EL (cell line): ENCODE measurements around the gene ARHGEF10L.
"Not testable (repeated sequence)": the region's sequence is repeated elsewhere in the genome, so short reads cannot be mapped to it uniquely, and the experiment has no call there.

Experiments
- DNase-seq: peaks from one replicate; pipeline ENCODE4 v3.0.0-alpha.2; 2016

The ARHGEF10L gene

DNA sequence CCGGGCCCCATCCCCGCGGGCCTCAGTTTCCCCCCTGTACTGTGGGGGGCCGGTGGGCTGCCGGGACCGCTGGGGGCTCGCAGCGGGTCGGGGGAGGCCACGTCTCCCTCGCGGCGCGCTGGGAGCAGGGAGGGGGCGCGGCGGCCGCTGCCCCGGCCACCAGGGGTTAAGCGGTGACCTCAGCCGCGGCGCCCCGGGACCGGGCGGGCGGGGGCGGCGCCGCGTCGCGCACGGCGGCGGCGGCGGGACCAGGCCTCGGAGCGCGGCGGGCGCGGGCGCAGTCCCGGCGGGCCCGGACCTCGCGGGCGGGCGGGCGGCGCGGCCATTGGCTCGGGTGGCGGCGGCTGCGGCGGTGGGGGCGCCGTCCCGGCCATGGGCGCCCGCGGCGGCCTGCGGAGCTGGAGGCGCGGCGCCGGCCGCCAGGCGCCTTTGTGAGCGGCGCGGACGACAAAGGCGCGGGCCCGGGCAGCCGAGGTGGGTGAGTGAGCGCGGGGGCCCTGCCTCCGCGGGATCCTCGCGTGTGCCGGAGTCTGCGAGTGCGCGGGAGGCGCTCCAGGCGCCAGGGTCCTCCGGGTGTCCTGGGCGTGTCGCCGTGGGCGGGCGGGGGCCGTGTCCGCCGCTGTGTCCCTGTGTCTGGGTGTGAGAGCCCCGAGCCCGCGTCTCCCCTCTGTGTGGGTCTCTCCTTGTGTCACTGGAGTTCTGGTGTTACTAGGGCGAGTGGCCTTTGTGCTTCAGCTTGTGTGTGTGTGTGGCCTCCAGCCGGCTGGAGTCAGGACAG, at the start of gene ARHGEF10L:
Gene ARHGEF10L (plus strand): TSS at position 222 of the 778 bp plus-strand sequence. CDS start 40,898 bp downstream, outside the sequence.
- DNase-seq, result peak; percentile 39

- not testable (repeated sequence) for DNase-seq
These were observed 49.6 kb upstream of the ARHGEF10L start for GRCh38 chr1:17489768-17490417.

DNA sequence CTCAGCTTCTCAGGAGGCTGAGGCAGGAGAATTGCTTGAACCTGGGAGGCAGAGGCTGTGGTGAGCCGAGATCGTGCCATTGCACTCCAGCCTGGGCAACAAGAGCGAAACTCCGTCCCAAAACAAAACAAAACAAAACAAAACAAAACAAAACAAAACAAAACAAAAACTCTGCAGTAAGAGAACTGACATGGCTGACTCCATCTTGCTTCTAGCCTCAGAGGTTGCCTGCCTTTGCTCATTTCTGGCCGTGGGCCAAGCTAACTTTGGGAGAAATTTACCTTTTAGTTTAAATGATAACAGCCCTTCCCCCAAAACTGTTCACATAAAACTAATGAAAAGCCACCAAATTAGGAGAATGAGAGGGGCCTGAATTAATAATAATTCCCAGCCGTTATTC, 48.8 kb upstream of the ARHGEF10L start:
- DNase-seq, result not testable (repeated sequence)

DNA sequence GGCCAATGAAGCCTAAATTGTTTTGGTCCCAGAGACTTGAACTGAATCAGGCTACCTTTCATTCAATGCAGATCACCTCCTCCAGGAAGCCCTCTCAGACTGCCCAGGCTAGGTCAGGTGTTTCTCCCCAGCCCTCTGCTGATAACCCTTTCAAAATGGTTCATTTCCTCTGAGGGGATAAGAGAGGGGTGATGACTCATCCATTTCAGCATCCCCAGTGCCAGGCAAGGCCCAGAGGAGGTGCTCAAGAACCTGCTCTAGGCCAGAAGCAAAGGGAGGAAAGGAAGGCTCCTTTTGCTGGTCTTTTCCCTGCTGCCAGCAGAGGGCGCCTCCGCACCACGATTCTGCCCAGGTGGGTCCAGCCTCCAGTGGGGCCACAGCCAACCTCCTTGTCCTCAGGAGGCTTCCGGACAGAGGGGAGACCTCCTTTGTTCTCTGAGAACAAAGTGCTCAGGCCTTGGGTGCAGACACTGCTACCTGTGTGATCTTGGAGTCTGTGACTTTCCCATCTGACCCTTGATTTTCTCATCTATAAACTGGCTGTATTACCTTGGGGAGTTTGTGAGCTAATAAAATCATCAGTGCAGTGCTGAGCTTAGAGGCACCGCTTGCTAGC, 45.3 kb upstream of the ARHGEF10L start:
- peak; percentile 82 for DNase-seq

DNA sequence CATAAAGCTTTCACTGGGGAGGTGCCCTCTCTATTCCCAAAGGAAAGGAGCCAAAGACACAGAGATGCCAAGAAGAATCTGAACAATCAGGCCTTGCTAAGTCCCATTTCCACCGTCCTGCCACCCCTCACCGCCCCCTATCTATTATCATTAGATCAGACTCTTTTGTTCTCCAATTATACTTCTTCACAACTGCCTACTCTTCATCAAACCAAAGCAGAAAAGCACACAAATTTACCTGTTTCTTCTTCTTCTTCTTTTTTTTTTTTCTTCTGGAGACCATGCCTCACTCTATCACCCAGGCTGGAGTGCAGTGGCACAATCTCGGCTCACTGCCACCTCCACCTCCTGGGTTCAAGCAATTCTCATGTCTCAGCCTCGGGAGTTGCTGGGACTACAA, 43.1 kb upstream of the ARHGEF10L start:
- no peak for DNase-seq

- DNase-seq, result no peak
These were observed 41.3 kb upstream of the ARHGEF10L start for GRCh38 chr1:17498214-17498613.

- DNase-seq, result peak; percentile 76
These were observed 37.1 kb upstream of the ARHGEF10L start for GRCh38 chr1:17502326-17502778.

GRCh38 chr1:17503146-17503545, 36.4 kb upstream of the ARHGEF10L start:
- DNase-seq, result no peak

DNA sequence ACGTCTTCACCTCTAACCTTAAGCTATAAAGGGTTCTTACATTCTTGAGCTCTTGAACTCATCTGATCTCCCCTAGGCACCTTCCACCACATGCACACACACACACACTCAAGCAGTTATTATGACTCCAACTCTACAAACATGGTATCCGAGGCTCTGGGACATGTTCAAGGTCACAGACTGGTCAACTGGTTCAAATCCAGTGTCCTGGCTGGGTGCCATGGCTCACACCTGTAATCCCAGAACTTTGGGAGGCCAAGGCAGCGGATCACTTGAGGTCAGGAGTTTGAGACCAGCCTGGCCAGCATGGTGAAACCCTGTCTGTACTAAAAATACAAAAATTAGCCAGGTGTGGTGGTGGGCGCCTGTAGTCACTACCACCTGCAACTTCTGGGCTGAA, 32.3 kb upstream of the ARHGEF10L start:
- DNase-seq, result not testable (repeated sequence)

- no peak for DNase-seq
These were observed 31.6 kb upstream of the ARHGEF10L start for GRCh38 chr1:17507915-17508314.

DNA sequence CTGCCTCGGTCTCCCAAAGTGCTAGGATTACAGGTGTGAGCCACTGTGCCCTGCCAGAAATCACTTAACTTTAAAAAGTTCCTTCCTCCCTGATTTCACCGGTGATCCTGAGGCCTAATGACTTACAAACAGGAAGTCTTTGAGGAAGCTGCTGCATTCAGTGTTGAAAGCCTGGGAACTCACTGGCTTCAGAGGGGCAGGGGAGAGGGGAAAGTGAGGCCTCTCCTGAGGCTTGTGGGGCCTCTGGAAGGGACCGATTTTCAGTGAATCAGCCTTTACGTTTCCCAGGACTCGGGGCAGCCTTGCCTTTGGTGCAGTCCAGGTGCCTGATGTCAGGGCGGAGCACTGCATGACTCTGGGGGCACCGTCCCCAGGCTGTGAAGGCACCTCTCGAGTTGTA, 30.1 kb upstream of the ARHGEF10L start:
- DNase-seq, result no peak

- no peak for DNase-seq
These were observed 29.4 kb upstream of the ARHGEF10L start for GRCh38 chr1:17510138-17510537.

DNA sequence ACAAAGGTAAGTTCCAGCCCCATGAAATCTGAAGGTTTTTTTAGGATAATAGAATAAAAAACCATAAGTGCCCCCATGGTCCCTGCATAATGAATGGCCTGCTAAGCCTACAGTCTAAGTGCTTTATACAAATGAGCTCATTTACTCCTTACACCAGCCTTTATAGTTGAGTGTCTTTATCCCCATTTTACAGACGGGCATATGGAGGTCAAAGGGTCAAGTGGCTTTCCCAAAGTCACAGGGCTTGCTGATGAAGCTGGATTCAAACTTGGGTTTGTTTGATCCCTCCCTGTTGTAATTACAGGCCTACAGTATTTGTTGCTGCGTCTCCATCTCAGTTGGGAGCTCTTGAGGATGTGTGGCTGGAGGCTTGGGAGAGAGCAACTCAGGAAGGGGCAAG, 28.3 kb upstream of the ARHGEF10L start:
- no peak for DNase-seq

GRCh38 chr1:17513131-17513530, 26.4 kb upstream of the ARHGEF10L start:
- DNase-seq, result no peak

DNA sequence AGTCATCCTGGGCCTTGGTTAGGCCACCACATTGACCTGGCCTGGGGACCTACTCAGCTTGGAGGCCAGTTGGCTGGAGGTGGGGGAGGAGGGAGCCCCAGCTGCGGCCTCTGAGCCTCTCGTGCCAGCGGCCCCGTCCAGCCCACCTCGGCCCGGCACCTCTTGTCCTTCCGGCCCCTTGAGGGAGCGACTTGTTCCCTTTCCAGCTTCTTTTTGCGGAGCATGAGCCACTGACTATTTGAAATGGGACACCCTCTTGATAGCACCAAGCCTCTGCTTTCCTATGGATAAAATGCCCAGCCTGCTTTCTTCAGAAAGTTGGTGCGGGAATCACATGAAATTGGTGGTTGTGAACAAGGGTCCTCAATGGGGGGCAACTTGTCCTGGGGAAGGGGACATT, 24.7 kb upstream of the ARHGEF10L start:
- DNase-seq, result no peak

- no peak for DNase-seq
These were observed 23.6 kb upstream of the ARHGEF10L start for GRCh38 chr1:17515902-17516301.

- no peak for DNase-seq
These were observed 22.9 kb upstream of the ARHGEF10L start for GRCh38 chr1:17516303-17517214.

GRCh38 chr1:17520041-17520440, 19.5 kb upstream of the ARHGEF10L start:
- DNase-seq, result no peak

GRCh38 chr1:17520473-17521319, 18.8 kb upstream of the ARHGEF10L start:
- no peak for DNase-seq

GRCh38 chr1:17521946-17522612, 17.4 kb upstream of the ARHGEF10L start:
- no peak for DNase-seq
